HepG2 (cell line): ENCODE results near the gene BATF. TPM values are rescaled to one million over a fixed set of nuclear protein-coding genes. Genes with fewer than 3 reads are reported as not detected.

Experiments
- ATAC-seq: fragments of 200-7000 bp; cut with Tn5 transposase; 3 replicates; pipeline ENCODE4 v1.9.1; 2020; ENCODE audit warnings: mild to moderate bottlenecking, moderate library complexity
- BruUV-seq: library from RNA; stranded (reverse); fragments of 400-500 nt; replicated peaks from 2 replicates; lab custom pipeline; 2021; lab: Mats Ljungman, UMichigan
- CTCF ChIA-PET: fragments of 300-600 bp; formaldehyde crosslinking; extraction: SDS; loops from one replicate; lab custom pipeline; 2021; ENCODE audit warnings: low total read pairs, inconsistent platforms, low intra/inter-chr PET ratio; lab: Yijun Ruan, JAX
- POLR2A ChIA-PET: fragments of 350-600 bp; sonication (Branson Sonifier 250); formaldehyde crosslinking; loops from one replicate; lab custom pipeline; 2020; ENCODE audit warnings: antibody characterized with exemption, inconsistent platforms; lab: Yijun Ruan, JAX
- DNase-seq: peaks from one replicate; pipeline ENCODE4 v3.0.0-alpha.2; 2015; ENCODE audit warnings: low spot score
- FAIRE-seq: peaks from 3 replicates; lab custom pipeline; 2011; peaks lifted over from hg19 to GRCh38; lab: Jason Lieb, UNC
- H2AFZ ChIP-seq: one replicate; pipeline ENCODE4 v1.6.1; 2011; ENCODE audit warnings: low read length, inconsistent platforms
- H3K27ac ChIP-seq: fragments of 300-600 bp; 3 replicates; pipeline ENCODE4 v1.8.0; 2011; ENCODE audit warnings: mixed run types, mild to moderate bottlenecking, mixed read lengths, low read length, inconsistent platforms; ENCODE audit not compliant: insufficient read depth; ENCODE audit errors: extremely low read length
- H3K27me3 ChIP-seq, 2 experiments: fragments of 200-600 bp in 1 of 2; 2 replicates in 1 of 2; 3 replicates in 1 of 2; pipeline versions ENCODE4 v1.6.0 to v1.8.0; 2011; ENCODE audit warnings: low read length in 2 of 2, mild to moderate bottlenecking in 2 of 2, moderate library complexity in 2 of 2, inconsistent platforms in 1 of 2; ENCODE audit not compliant: insufficient read depth in 2 of 2, control insufficient read depth in 1 of 2
- H3K36me3 ChIP-seq, 2 experiments: fragments of 200-600 bp in 1 of 2; replicated peaks in 1 of 2; 2 replicates in 1 of 2; 3 replicates in 1 of 2; pipeline versions ENCODE4 v1.5.1 to v1.8.0; 2011; ENCODE audit warnings: low read length in 2 of 2, inconsistent platforms in 1 of 2; ENCODE audit not compliant: insufficient read depth in 2 of 2, control insufficient read depth in 1 of 2
- H3K4me1 ChIP-seq: 2 replicates; pipeline ENCODE4 v1.5.1; 2012; ENCODE audit warnings: low read length, inconsistent platforms; ENCODE audit not compliant: insufficient read depth
- H3K4me2 ChIP-seq: 2 replicates; pipeline ENCODE4 v1.6.0; 2011; ENCODE audit warnings: low read depth, low read length, inconsistent platforms
- H3K4me3 ChIP-seq, 3 experiments: fragments of 200-600 bp in 1 of 3; sonication (generic), shearing (Covaris generic) in 1 of 3; replicated peaks in 1 of 3; 2 replicates each; pipeline ENCODE4 v1.5.1; 2011 to 2016; ENCODE audit warnings: low read length in 3 of 3, inconsistent platforms in 2 of 3, low read depth in 2 of 3, mild to moderate bottlenecking in 2 of 3, control low read depth in 1 of 3, mixed read lengths in 1 of 3; ENCODE audit not compliant: insufficient read depth in 1 of 3
- H3K79me2 ChIP-seq: one replicate; pipeline ENCODE4 v1.6.1; 2011; ENCODE audit warnings: low read length, inconsistent platforms; ENCODE audit not compliant: insufficient read depth
- H3K9ac ChIP-seq: 2 replicates; pipeline ENCODE4 v1.6.0; 2011; ENCODE audit warnings: mild to moderate bottlenecking, low read depth, low read length, inconsistent platforms; ENCODE audit not compliant: insufficient read depth
- H3K9me3 ChIP-seq: 2 replicates; pipeline ENCODE4 v1.5.1; 2012; ENCODE audit warnings: mild to moderate bottlenecking, low read length
- H4K20me1 ChIP-seq: 2 replicates; pipeline ENCODE4 v1.6.0; 2011; ENCODE audit warnings: inconsistent platforms, mild to moderate bottlenecking, low read length, moderate library complexity; ENCODE audit not compliant: insufficient read depth
- CHD4 ChIP-seq: fragments of 200-600 bp; sonication (generic); IDR thresholded peaks from 2 replicates; pipeline ENCODE4 v1.7.0; 2017; ENCODE audit warnings: mild to moderate bottlenecking, low read length, borderline replicate concordance
- IRF9 ChIP-seq: sonication (generic); formaldehyde crosslinking; IDR thresholded peaks from 2 replicates; pipeline ENCODE4 v1.8.0; 2022; ENCODE audit warnings: missing genetic modification reagents, mild to moderate bottlenecking, borderline replicate concordance
- NFE2 ChIP-seq: sonication (generic); formaldehyde crosslinking; IDR thresholded peaks from 2 replicates; pipeline ENCODE4 v1.4.0; 2020; ENCODE audit warnings: missing genetic modification reagents
- SIX4 ChIP-seq: sonication (generic); formaldehyde crosslinking; IDR thresholded peaks from 2 replicates; pipeline ENCODE4 v1.4.0; 2020; ENCODE audit warnings: missing genetic modification reagents
- ZFP41 ChIP-seq: sonication (generic); formaldehyde crosslinking; IDR thresholded peaks from 2 replicates; pipeline ENCODE4 v1.4.0; 2020; ENCODE audit warnings: mild to moderate bottlenecking, missing genetic modification reagents, borderline replicate concordance
- ZNF225 ChIP-seq: sonication (generic); formaldehyde crosslinking; IDR thresholded peaks from 2 replicates; pipeline ENCODE4 v1.4.0; 2020; ENCODE audit warnings: mild to moderate bottlenecking, missing genetic modification reagents
- ZNF256 ChIP-seq: sonication (generic); formaldehyde crosslinking; conservative IDR thresholded peaks from 2 replicates; pipeline ENCODE4 v1.4.0; 2020; ENCODE audit warnings: missing genetic modification reagents
- ZNF484 ChIP-seq: sonication (generic); formaldehyde crosslinking; IDR thresholded peaks from 2 replicates; pipeline ENCODE4 v1.5.1; 2020; ENCODE audit warnings: mild to moderate bottlenecking, low read depth, missing genetic modification reagents, borderline replicate concordance
- WGBS: methylation state at CpG from one replicate; pipeline ENCODE4 v1.1.6; 2017; ENCODE audit warnings: low lambda C conversion rate; 5-methylcytosine and 5-hydroxymethylcytosine counted together
- in situ Hi-C: cut with HindIII; loops from 2 replicates; pipeline ENCODE4 v1.10.0; 2017; ENCODE audit warnings: low pct_unique_long_range_greater_than_20kb; ENCODE audit not compliant: extremely low pct_ligation_motif_present
- intact Hi-C: fragments of 100-400 bp; cut with micrococcal nuclease; formaldehyde crosslinking; loops from one replicate; pipeline ENCODE4 v1.10.0; 2022; ENCODE audit not compliant: unreplicated experiment
- polyA plus RNA-seq, 8 experiments: library from polyadenylated mRNA; depleted of rRNA in 3 of 8; stranded (reverse) in 7 of 8; unstranded in 1 of 8; fragments of >200 nt; fragmentation: Illumina TruSeq in 4 of 8; extraction: Trizol in 4 of 8; gene quantifications; 2 replicates each; pipeline versions ENCODE4 v1.2.1 to v1.2.3, GENCODE V29; 2011 to 2016; ENCODE audit warnings: low read depth in 4 of 8, missing spikeins in 1 of 8, mixed read lengths in 1 of 8; ENCODE audit not compliant: insufficient read depth in 1 of 8
- total RNA-seq, 5 experiments: library from RNA; depleted of rRNA; stranded (reverse); fragments of >200 nt; fragmentation: Illumina TruSeq; extraction: Trizol; gene quantifications; 2 replicates each; pipeline ENCODE4 v1.2.3, GENCODE V29; 2016; ENCODE audit warnings: low read depth in 1 of 5

BATF gene
- total and polyA plus RNA-seq, 2 of the 13 experiments (the other 11 are each of a cell fraction or from before 2014, with no cell fraction given), result 0.22 to 0.37 TPM

GRCh38 chr14:75520852-75521251 is 1.4 kb upstream of the BATF start:
- Histone ChIP-seq H3K27ac (no peak overlapping the region), H3K36me3 (no peaks in the 10 kb centered on the region), H3K9me3 (no peaks in the 10 kb centered on the region), H3K79me2 (no peaks in the 10 kb centered on the region), H3K27me3 (peaks cover 0 to 18% of the 10 kb centered on the region in 2 experiments; a peak in 2 of 5 replicates), H4K20me1 (no peaks in the 10 kb centered on the region), H3K4me2 (no peak overlapping the region), H3K9ac (no peak overlapping the region), H3K4me1 (peaks cover 34% of the 10 kb centered on the region), H3K4me3 (no peak overlapping the region), H2AFZ (no peak overlapping the region)
- no peak for TF ChIP-seq CHD4
- TF ChIP-seq ZNF225 (CRISPR knock-in tag), result no peak
- no peak for TF ChIP-seq ZNF484
- TF ChIP-seq ZNF256 (CRISPR knock-in tag), result no peak
- TF ChIP-seq ZFP41 (CRISPR knock-in tag), result no peak
- TF ChIP-seq IRF9 (CRISPR knock-in tag), result no peak
- no peak for TF ChIP-seq SIX4 (CRISPR knock-in tag)
- no peak for TF ChIP-seq NFE2 (CRISPR knock-in tag)
- in situ Hi-C loops, result loop anchor here (5.0 kb wide), 1 partner anchor 41 kb away; no protein-coding TSS in a partner anchor
- ChIA-PET POLR2A (interaction anchor here (1.0 to 3.3 kb wide), 5 partner anchors 10 to 40 kb away, joined by 3 to 19 read pairs (median 6); no protein-coding TSS in a partner anchor), CTCF (no interaction called here)
- no TSS peak for BruUV-seq
- DNase-seq (no peak), FAIRE-seq (no peak), ATAC-seq (no peak)
- 76% methylated on average over 3 of the region's 3 CpGs for WGBS
- intact Hi-C loops, result no loop called here
